Neural cell (in vitro differentiated cells): ENCODE measurements around the gene SPATS2L. TPM values are rescaled to one million over a fixed set of nuclear protein-coding genes. Genes with fewer than 3 reads are reported as not detected.

Source experiments
- H2AFZ ChIP-seq: fragments of 200-600, 300-800 bp; sonication (generic), shearing (Covaris generic); 2 replicates; pipeline ENCODE4 v1.6.0; 2014; ENCODE audit warnings: low read depth, mild to moderate bottlenecking, antibody characterized with exemption, low read length, moderate library complexity
- H3F3A ChIP-seq: fragments of 200-600 bp; shearing (Covaris generic); 2 replicates; pipeline ENCODE4 v1.6.1; 2016; ENCODE audit warnings: mild to moderate bottlenecking, moderate library complexity, mixed read lengths, antibody characterized with exemption, low read length; ENCODE audit not compliant: insufficient read depth, poor library complexity, severe bottlenecking
- H3K27ac ChIP-seq: fragments of 200-600, 300-800 bp; sonication (generic), shearing (Covaris generic); 2 replicates; pipeline ENCODE4 v1.5.1; 2014; ENCODE audit warnings: mild to moderate bottlenecking, low read length, moderate library complexity
- H3K27me3 ChIP-seq: fragments of 300-800, 200-600 bp; sonication (generic), shearing (Covaris generic); 2 replicates; pipeline ENCODE4 v1.6.0; 2014; ENCODE audit warnings: mild to moderate bottlenecking, low read depth, low read length, moderate library complexity; ENCODE audit not compliant: insufficient read depth
- H3K36me3 ChIP-seq: fragments of 300-800, 200-600 bp; sonication (generic), shearing (Covaris generic); 2 replicates; pipeline ENCODE4 v1.5.1; 2014; ENCODE audit warnings: mild to moderate bottlenecking, antibody characterized with exemption, low read length, moderate library complexity; ENCODE audit not compliant: insufficient read depth
- H3K4me2 ChIP-seq: fragments of 300-800, 200-600 bp; sonication (generic), shearing (Covaris generic); 2 replicates; pipeline ENCODE4 v1.6.0; 2014; ENCODE audit warnings: mild to moderate bottlenecking, low read length
- H3K4me3 ChIP-seq: fragments of 300-800, 200-600 bp; sonication (generic), shearing (Covaris generic); 2 replicates; pipeline ENCODE4 v1.5.1; 2014; ENCODE audit warnings: mild to moderate bottlenecking, low read length, moderate library complexity
- H3K79me2 ChIP-seq: fragments of 200-600 bp; shearing (Covaris generic); replicated peaks from 2 replicates; pipeline ENCODE4 v1.6.0; 2014; ENCODE audit warnings: mild to moderate bottlenecking, low read length, moderate library complexity; ENCODE audit not compliant: insufficient read depth
- H3K9ac ChIP-seq: fragments of 300-800, 200-600 bp; sonication (generic), shearing (Covaris generic); 2 replicates; pipeline ENCODE4 v1.6.1; 2016; ENCODE audit warnings: mild to moderate bottlenecking, low read length, mixed read lengths
- H3K9me2 ChIP-seq: fragments of 200-600 bp; shearing (Covaris generic); 2 replicates; pipeline ENCODE4 v1.6.1; 2016; ENCODE audit warnings: mild to moderate bottlenecking, low read length, mixed read lengths; ENCODE audit not compliant: insufficient read depth
- H3K9me3 ChIP-seq: fragments of 200-600, 300-800 bp; sonication (generic), shearing (Covaris generic); 2 replicates; pipeline ENCODE4 v1.6.1; 2016; ENCODE audit warnings: mild to moderate bottlenecking, mixed run types, low read length, moderate library complexity, mixed read lengths
- H4K20me1 ChIP-seq: fragments of 200-600 bp; shearing (Covaris generic); 2 replicates; pipeline ENCODE4 v1.6.1; 2016; ENCODE audit warnings: mild to moderate bottlenecking, mixed run types; ENCODE audit not compliant: insufficient read depth
- EP300 ChIP-seq: fragments of 450-650 bp; conservative IDR thresholded peaks from 2 replicates; pipeline ENCODE4 v1.6.1; 2014; ENCODE audit warnings: antibody characterized with exemption, mild to moderate bottlenecking, moderate library complexity; ENCODE audit not compliant: poor library complexity, severe bottlenecking
- EZH2 ChIP-seq: fragments of 200-600, 300-800 bp; shearing (Covaris generic), sonication (generic); IDR thresholded peaks from 2 replicates; pipeline ENCODE4 v1.6.1; 2014; ENCODE audit warnings: antibody characterized with exemption, low read length, borderline replicate concordance, mild to moderate bottlenecking; ENCODE audit not compliant: insufficient read depth, poor library complexity, severe bottlenecking
- MXI1 ChIP-seq: fragments of 450-650 bp; conservative IDR thresholded peaks from 2 replicates; pipeline ENCODE4 v1.6.1; 2014; ENCODE audit warnings: antibody characterized with exemption, mild to moderate bottlenecking; ENCODE audit not compliant: poor library complexity, severe bottlenecking
- POLR2AphosphoS5 ChIP-seq: IDR thresholded peaks from 2 replicates; pipeline ENCODE4 v1.6.1; 2012
- RAD21 ChIP-seq: fragments of 450-650 bp; conservative IDR thresholded peaks from 2 replicates; pipeline ENCODE4 v1.6.1; 2014; ENCODE audit warnings: antibody characterized with exemption, mild to moderate bottlenecking, moderate library complexity
- SMC3 ChIP-seq: fragments of 450-650 bp; conservative IDR thresholded peaks from 2 replicates; pipeline ENCODE4 v1.6.1; 2014; ENCODE audit warnings: antibody characterized with exemption, mild to moderate bottlenecking, moderate library complexity; ENCODE audit not compliant: poor library complexity
- TAF1 ChIP-seq: IDR thresholded peaks from 2 replicates; pipeline ENCODE4 v1.6.1; 2012; ENCODE audit warnings: low read depth
- polyA plus RNA-seq: library from polyadenylated mRNA; depleted of rRNA; stranded (reverse); fragments of >200 nt; gene quantifications from 2 replicates; pipeline ENCODE4 v1.2.3, GENCODE V29; 2014
- TF ChIP-seq, protein P1 (sequence below): fragments of 450-650 bp; IDR thresholded peaks from 2 replicates; pipeline ENCODE4 v1.5.1; 2014; ENCODE audit warnings: antibody characterized with exemption, mild to moderate bottlenecking, moderate library complexity; ENCODE audit not compliant: poor library complexity, severe bottlenecking
- TF ChIP-seq, protein P2 (sequence below): IDR thresholded peaks from 2 replicates; pipeline ENCODE4 v1.6.1; 2012; ENCODE audit warnings: borderline replicate concordance

Gene SPATS2L
- polyA plus RNA-seq, 1 donor from 2014 or later = 8.5 TPM

DNA sequence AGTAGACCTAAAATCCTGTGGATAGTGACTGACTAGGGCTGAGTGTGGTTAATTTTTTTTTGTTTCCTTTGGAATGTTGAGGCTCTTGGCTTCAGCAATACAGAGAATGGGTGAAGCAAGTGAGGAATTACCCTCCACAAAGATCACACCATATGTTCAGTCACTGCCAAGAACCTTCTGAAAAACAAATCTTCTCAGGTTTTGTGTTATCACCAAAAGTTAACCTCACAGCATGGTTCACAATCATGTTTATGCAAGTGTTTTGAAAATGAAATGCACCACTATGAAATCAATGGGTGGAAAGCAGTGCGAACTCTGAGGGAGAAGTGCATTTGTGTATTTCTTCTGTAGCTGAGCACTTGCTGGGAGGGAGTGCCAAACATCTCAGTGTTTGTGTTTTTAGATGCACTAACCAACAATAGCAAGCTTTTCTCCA is 44.4 kb downstream of the SPATS2L start:
- no peaks in the 10 kb centered on the region for H3K27me3 ChIP-seq
- H3K9ac ChIP-seq = no peak overlapping the region
- H4K20me1 ChIP-seq = no peaks in the 10 kb centered on the region
- H3K27ac ChIP-seq = no peak overlapping the region
- no peak overlapping the region for H3K4me2 ChIP-seq
- H3K36me3 ChIP-seq = no peaks in the 10 kb centered on the region
- no peaks in the 10 kb centered on the region for H3K9me3 ChIP-seq
- TF ChIP-seq, protein P1, sequence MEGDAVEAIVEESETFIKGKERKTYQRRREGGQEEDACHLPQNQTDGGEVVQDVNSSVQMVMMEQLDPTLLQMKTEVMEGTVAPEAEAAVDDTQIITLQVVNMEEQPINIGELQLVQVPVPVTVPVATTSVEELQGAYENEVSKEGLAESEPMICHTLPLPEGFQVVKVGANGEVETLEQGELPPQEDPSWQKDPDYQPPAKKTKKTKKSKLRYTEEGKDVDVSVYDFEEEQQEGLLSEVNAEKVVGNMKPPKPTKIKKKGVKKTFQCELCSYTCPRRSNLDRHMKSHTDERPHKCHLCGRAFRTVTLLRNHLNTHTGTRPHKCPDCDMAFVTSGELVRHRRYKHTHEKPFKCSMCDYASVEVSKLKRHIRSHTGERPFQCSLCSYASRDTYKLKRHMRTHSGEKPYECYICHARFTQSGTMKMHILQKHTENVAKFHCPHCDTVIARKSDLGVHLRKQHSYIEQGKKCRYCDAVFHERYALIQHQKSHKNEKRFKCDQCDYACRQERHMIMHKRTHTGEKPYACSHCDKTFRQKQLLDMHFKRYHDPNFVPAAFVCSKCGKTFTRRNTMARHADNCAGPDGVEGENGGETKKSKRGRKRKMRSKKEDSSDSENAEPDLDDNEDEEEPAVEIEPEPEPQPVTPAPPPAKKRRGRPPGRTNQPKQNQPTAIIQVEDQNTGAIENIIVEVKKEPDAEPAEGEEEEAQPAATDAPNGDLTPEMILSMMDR = no peak
- no peak overlapping the region for H3K4me3 ChIP-seq
- H3K79me2 ChIP-seq = no peaks in the 10 kb centered on the region
- no peaks in the 10 kb centered on the region for H3K9me2 ChIP-seq
- H3F3A ChIP-seq = no peaks in the 10 kb centered on the region
- H2AFZ ChIP-seq = no peak overlapping the region

DNA sequence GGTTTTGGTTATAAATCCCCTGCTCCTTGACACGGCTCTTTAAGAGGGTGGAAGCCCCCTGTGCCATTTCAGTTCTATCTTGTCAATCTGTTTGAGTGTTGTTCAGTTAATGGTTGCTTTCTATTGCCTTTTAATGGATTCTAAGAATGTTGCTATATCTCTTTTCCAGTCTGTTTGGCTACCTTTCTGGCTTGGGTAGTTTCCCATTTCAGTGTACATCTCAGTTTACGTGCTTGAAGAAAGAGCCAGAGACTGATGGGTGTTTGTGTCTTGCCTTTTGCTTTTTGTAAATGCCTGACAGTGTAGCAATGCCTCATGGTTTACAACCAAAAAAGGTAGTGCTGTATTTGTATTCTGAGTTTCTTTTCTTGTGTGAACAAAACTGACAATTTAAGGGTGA is 45.3 kb downstream of the SPATS2L start:
- no peak overlapping the region for H3K4me2 ChIP-seq

DNA sequence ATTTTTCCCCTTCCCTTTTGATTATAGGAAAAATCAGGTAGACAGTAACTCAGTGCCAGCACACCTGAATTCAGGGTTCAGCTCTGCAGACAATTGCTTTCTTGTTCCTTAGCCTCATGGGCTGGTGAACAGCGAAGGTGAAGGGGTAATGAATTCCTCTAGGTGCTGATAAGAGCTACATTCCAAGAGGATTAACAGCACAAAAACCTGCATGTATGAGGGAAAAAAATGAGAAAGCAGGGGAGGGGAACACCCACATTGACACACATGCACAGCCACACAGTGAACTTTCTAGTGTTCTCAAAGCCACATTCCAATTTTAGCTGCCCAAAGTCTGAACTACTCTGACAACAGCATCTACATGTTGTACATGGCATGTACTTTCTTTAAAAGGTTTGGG is 46.1 kb downstream of the SPATS2L start:
- Histone ChIP-seq H3K36me3 (no peaks in the 10 kb centered on the region), H3K4me3 (no peak overlapping the region), H3K9me3 (no peaks in the 10 kb centered on the region), H3K79me2 (no peaks in the 10 kb centered on the region), H3K9me2 (no peaks in the 10 kb centered on the region), H4K20me1 (no peaks in the 10 kb centered on the region), H3K27ac (no peak overlapping the region), H3K27me3 (no peaks in the 10 kb centered on the region), H2AFZ (no peak overlapping the region), H3K9ac (no peak overlapping the region), H3F3A (no peaks in the 10 kb centered on the region), H3K4me2 (no peak overlapping the region)
- no peak for TF ChIP-seq RAD21
- TF ChIP-seq MXI1 = no peak
- TF ChIP-seq POLR2AphosphoS5 = no peak
- no peak for TF ChIP-seq SMC3
- TF ChIP-seq EZH2 = no peak
- TF ChIP-seq, protein P1 = no peak
- TF ChIP-seq, protein P2, sequence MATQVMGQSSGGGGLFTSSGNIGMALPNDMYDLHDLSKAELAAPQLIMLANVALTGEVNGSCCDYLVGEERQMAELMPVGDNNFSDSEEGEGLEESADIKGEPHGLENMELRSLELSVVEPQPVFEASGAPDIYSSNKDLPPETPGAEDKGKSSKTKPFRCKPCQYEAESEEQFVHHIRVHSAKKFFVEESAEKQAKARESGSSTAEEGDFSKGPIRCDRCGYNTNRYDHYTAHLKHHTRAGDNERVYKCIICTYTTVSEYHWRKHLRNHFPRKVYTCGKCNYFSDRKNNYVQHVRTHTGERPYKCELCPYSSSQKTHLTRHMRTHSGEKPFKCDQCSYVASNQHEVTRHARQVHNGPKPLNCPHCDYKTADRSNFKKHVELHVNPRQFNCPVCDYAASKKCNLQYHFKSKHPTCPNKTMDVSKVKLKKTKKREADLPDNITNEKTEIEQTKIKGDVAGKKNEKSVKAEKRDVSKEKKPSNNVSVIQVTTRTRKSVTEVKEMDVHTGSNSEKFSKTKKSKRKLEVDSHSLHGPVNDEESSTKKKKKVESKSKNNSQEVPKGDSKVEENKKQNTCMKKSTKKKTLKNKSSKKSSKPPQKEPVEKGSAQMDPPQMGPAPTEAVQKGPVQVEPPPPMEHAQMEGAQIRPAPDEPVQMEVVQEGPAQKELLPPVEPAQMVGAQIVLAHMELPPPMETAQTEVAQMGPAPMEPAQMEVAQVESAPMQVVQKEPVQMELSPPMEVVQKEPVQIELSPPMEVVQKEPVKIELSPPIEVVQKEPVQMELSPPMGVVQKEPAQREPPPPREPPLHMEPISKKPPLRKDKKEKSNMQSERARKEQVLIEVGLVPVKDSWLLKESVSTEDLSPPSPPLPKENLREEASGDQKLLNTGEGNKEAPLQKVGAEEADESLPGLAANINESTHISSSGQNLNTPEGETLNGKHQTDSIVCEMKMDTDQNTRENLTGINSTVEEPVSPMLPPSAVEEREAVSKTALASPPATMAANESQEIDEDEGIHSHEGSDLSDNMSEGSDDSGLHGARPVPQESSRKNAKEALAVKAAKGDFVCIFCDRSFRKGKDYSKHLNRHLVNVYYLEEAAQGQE = no peak
- no peak for TF ChIP-seq EP300
- TF ChIP-seq TAF1 = no peak

More for the DNA sequence above, 45.3 kb downstream of the SPATS2L start:
- Histone ChIP-seq H2AFZ (no peak overlapping the region), H3K9me2 (no peaks in the 10 kb centered on the region), H3K27ac (no peak overlapping the region), H3K79me2 (no peaks in the 10 kb centered on the region), H3K36me3 (no peaks in the 10 kb centered on the region), H3K27me3 (no peaks in the 10 kb centered on the region), H3K4me3 (no peak overlapping the region), H3K9ac (no peak overlapping the region), H3F3A (no peaks in the 10 kb centered on the region), H4K20me1 (no peaks in the 10 kb centered on the region), H3K9me3 (no peaks in the 10 kb centered on the region)
- TF ChIP-seq EP300 (no peak), TAF1 (no peak)
